HFF-Myc (cell line): Measurements from ENCODE around the gene BCAR1.

Source experiments
- DNase-seq: peaks from one replicate; pipeline ENCODE4 v3.0.0-alpha.2; 2011; ENCODE audit warnings: low read depth; ENCODE audit errors: extremely low read depth
- H3K4me3 ChIP-seq: replicated peaks from 2 replicates; pipeline ENCODE4 v1.5.1; 2011; ENCODE audit warnings: low read depth, mild to moderate bottlenecking, control low read depth, low read length
- TF ChIP-seq, protein P1 (sequence below): IDR thresholded peaks from 2 replicates; pipeline ENCODE4 v1.5.1; 2012; ENCODE audit warnings: mild to moderate bottlenecking, low read depth, low read length, control low read depth; ENCODE audit errors: missing control alignments

The BCAR1 gene

GRCh38 chr16:75198135-75198600 lies 53.3 kb downstream of the BCAR1 start:
- TF ChIP-seq, protein P1, sequence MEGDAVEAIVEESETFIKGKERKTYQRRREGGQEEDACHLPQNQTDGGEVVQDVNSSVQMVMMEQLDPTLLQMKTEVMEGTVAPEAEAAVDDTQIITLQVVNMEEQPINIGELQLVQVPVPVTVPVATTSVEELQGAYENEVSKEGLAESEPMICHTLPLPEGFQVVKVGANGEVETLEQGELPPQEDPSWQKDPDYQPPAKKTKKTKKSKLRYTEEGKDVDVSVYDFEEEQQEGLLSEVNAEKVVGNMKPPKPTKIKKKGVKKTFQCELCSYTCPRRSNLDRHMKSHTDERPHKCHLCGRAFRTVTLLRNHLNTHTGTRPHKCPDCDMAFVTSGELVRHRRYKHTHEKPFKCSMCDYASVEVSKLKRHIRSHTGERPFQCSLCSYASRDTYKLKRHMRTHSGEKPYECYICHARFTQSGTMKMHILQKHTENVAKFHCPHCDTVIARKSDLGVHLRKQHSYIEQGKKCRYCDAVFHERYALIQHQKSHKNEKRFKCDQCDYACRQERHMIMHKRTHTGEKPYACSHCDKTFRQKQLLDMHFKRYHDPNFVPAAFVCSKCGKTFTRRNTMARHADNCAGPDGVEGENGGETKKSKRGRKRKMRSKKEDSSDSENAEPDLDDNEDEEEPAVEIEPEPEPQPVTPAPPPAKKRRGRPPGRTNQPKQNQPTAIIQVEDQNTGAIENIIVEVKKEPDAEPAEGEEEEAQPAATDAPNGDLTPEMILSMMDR: no peak
- peak; percentile 24 for DNase-seq
- peak overlapping the region; percentile 18 for H3K4me3 ChIP-seq

GRCh38 chr16:75197522-75198134 lies 53.8 kb downstream of the BCAR1 start:
- TF ChIP-seq, protein P1: no peak
- peak overlapping the region; percentile 18; the same call in 1 of the 2 replicates for H3K4me3 ChIP-seq
- no peak for DNase-seq

DNA sequence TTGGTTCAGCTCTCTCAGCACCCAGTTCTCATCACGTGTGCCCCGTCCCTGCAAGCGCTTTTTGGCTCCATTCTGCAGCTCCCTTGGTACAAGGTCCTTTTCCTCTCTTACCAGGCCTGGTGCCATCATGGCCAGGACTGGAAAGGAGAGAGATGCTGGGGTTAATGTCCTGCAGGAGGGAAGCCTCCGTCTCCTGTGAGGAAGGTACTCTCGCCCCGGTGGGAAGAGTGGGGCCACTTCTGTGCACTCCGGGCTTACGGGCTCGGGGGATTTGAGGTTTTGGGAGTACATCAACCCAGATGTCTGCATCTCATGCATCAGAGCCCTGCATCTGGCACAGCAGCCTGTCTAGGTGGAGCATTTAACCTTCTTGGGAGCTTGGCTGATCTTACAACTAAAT lies 54.6 kb downstream of the BCAR1 start:
- no peak overlapping the region for H3K4me3 ChIP-seq
- TF ChIP-seq, protein P1: no peak
- no peak for DNase-seq

DNA sequence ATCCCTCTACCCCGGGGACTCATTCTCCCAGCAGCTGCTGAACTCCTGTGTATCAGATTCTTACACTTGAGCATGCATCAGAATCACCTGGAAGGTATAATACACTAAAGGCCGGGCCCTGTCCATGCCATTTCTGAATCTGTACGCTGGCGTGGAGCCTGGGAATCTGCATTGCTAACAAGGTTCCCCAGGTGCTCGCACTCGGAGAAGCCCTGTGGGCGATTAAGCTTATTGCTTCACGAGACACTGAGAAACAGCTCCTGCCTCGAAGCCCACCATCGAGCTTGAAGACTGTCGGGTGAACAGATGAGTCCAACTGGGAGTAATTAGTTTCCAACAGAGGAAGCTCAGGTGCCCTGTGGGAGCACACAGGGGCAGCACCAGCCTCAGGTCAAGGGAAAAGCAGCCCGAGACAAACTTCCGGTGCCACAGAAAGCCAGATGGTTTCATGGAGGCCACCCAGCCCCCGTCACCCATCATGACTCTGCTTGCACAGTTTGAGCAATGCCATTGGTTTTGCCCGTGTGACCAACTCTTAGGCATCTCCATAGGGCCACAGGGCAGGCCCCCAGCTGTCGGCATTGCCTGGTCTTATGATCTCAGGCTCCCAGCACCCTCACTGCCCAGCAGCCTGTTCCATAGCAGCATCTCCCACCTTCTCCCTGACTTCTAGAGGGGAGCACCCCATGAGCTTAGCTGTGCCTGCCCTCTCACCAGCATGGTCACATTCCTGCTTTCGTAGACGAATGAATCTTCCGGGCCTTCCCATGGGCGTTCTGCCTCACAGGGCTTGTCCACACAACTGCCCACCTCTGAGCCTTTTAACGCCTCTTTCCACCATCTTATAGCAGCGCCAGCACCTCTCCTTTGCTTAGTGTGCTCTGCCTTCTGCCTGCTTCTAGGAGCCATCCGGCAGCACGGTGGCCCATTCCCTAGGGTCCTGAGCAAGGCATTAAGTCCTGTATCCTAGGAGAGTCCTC lies 55.3 kb downstream of the BCAR1 start:
- no peak for DNase-seq
- TF ChIP-seq, protein P1: no peak
- no peak overlapping the region for H3K4me3 ChIP-seq

- H3K4me3 ChIP-seq: no peak overlapping the region
- TF ChIP-seq, protein P1: no peak
- DNase-seq: no peak
Measured at GRCh38 chr16:75193730-75194444, 57.5 kb downstream of the BCAR1 start.

DNA sequence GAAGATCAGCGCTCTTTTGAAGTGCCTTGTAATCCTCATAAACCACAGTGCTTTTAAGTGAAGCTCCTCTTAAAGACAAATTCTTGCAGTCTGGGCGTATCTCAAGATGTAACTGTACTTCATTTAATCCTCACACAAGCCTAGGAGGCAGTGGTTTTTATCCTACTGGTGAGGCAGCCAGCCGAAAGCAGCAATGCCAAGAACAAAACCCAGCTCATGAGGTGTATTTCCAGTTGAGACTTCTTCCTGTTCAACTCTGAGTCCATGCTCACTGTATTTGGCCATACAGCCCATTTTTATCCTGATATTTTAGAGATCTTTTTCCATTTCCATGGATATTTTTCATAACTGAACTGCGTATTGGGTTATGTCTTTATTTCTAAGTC lies 58.2 kb downstream of the BCAR1 start:
- no peak overlapping the region for H3K4me3 ChIP-seq
- no peak for DNase-seq
- TF ChIP-seq, protein P1: no peak
